ENCODE data around the gene TP73. TPM values are rescaled to one million over a fixed set of nuclear protein-coding genes. Genes with fewer than 3 reads are reported as not detected.

Gene TP73
- total RNA-seq, 3 donors from 2014 or later (not counting 1 experiment from before 2014, with no cell fraction given): 0.28 to 0.50 (median 0.39) TPM

GRCh38 chr1:3641046-3641760, 11.1 kb upstream of the TP73 start:
- DNase-seq (no peak), ATAC-seq (no peak)
- no peaks in the 10 kb centered on the region for H3K9me3 ChIP-seq (ENCODE audit: control insufficient read depth, insufficient read depth, low read length)
- H3K4me3 ChIP-seq (ENCODE audit: low read length): no peak overlapping the region
- H3K27ac Mint-ChIP-seq: no peak overlapping the region
- no peaks in the 10 kb centered on the region for H3K4me1 Mint-ChIP-seq
- H3K4me3 Mint-ChIP-seq: no peak overlapping the region
- H3K4me1 ChIP-seq (ENCODE audit: control insufficient read depth, insufficient read depth, low read length): no peaks in the 10 kb centered on the region
- 95% methylated on average over 26 of the region's 26 CpGs for WGBS (ENCODE audit: insufficient coverage)
- H3K36me3 ChIP-seq (ENCODE audit: control insufficient read depth, insufficient read depth, low read length): peaks cover 44% of the 10 kb centered on the region
- intact Hi-C loops (cut with micrococcal nuclease): no loop called here
- H3K27me3 Mint-ChIP-seq (ENCODE audit: low read depth in 2 of 2): no peaks in the 10 kb centered on the region
- no peaks in the 10 kb centered on the region for H3K27me3 ChIP-seq (ENCODE audit: control insufficient read depth, insufficient read depth, low read length)
- H3K9me3 Mint-ChIP-seq: no peaks in the 10 kb centered on the region
- peaks cover 9% of the 10 kb centered on the region for H3K36me3 Mint-ChIP-seq
- H3K27ac ChIP-seq (ENCODE audit: low read length): no peak overlapping the region
- TF ChIP-seq CTCF (IDR thresholded peaks at IDR 0.05): no peak

- Mint-ChIP-seq H3K4me3 (no peak overlapping the region), H3K9me3 (no peaks in the 10 kb centered on the region), H3K27me3 (ENCODE audit: low read depth in 2 of 2) (no peaks in the 10 kb centered on the region), H3K36me3 (peaks cover 3% of the 10 kb centered on the region), H3K27ac (no peak overlapping the region), H3K4me1 (no peaks in the 10 kb centered on the region)
- DNase-seq (no peak), ATAC-seq (no peak)
- over 99% methylated on average over 8 of the region's 11 CpGs for WGBS (ENCODE audit: insufficient coverage)
- Histone ChIP-seq H3K27me3 (ENCODE audit: control insufficient read depth, insufficient read depth, low read length) (no peaks in the 10 kb centered on the region), H3K4me3 (ENCODE audit: low read length) (no peak overlapping the region), H3K36me3 (ENCODE audit: control insufficient read depth, insufficient read depth, low read length) (peaks cover 45% of the 10 kb centered on the region), H3K4me1 (ENCODE audit: control insufficient read depth, insufficient read depth, low read length) (no peaks in the 10 kb centered on the region), H3K9me3 (ENCODE audit: control insufficient read depth, insufficient read depth, low read length) (no peaks in the 10 kb centered on the region), H3K27ac (ENCODE audit: low read length) (no peak overlapping the region)
- TF ChIP-seq CTCF (IDR thresholded peaks at IDR 0.05): no peak
- intact Hi-C loops (cut with micrococcal nuclease): no loop called here
Observed at GRCh38 chr1:3641816-3642215, 10.5 kb upstream of the TP73 start.

- Histone ChIP-seq H3K27ac (ENCODE audit: low read length) (no peak overlapping the region), H3K4me3 (ENCODE audit: low read length) (no peak overlapping the region), H3K4me1 (ENCODE audit: control insufficient read depth, insufficient read depth, low read length) (no peaks in the 10 kb centered on the region), H3K9me3 (ENCODE audit: control insufficient read depth, insufficient read depth, low read length) (no peaks in the 10 kb centered on the region), H3K27me3 (ENCODE audit: control insufficient read depth, insufficient read depth, low read length) (no peaks in the 10 kb centered on the region), H3K36me3 (ENCODE audit: control insufficient read depth, insufficient read depth, low read length) (peaks cover 37% of the 10 kb centered on the region)
- Mint-ChIP-seq H3K27ac (no peak overlapping the region), H3K36me3 (no peaks in the 10 kb centered on the region), H3K27me3 (ENCODE audit: low read depth in 2 of 2) (no peaks in the 10 kb centered on the region), H3K4me3 (no peak overlapping the region), H3K9me3 (no peaks in the 10 kb centered on the region), H3K4me1 (peaks cover 5 to 11% of the 10 kb centered on the region in 2 donors)
- WGBS (ENCODE audit: insufficient coverage): 97% methylated on average over 35 of the region's 43 CpGs
- intact Hi-C loops (cut with micrococcal nuclease): no loop called here
- TF ChIP-seq CTCF (IDR thresholded peaks at IDR 0.05): no peak
- DNase-seq: no peak
- ATAC-seq: no peak
Observed at GRCh38 chr1:3642919-3643675, 9.2 kb upstream of the TP73 start.

All from natural killer cell (primary cell).